ENCODE data around the gene STAP1.
"Not testable (repeated sequence)": the region's sequence is repeated elsewhere in the genome, so short reads cannot be mapped to it uniquely, and the experiment has no call there.

Gene STAP1

DNA sequence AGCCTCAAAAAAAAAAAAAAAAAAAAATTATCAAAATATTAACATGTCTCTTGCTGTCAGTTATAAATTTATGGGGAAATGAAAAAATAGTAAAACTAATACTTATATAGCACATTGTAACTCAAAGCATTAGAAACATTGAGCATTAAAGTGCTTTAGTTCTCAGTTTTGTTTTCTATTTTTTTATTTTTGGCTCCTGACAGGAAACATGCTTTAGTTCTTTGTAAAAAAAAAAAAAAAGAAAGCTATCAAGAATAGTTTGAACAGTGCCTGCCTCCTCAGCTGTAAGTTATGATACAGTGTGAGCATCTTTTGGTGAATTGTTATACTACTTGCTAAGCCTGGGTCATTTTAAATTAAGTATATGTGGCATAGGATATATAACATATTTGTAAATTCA, 8.1 kb upstream of the STAP1 start:
- Histone ChIP-seq H3K9me3 (replicated peaks in 1 of 11) (no peaks in the 10 kb centered on the region), H3K4me2 (peak overlapping the region; percentile 57 to 79 (median 63)), H3K27ac (peak overlapping the region in 1 of 11 experiments; percentile 30; a peak in 1 of 22 replicates), H4K20me1 (no peaks in the 10 kb centered on the region), H3K4me1 (peaks cover 9 to 47% (median 34%) of the 10 kb centered on the region in 10 experiments), H3K36me3 (no peaks in the 10 kb centered on the region), H3K4me3 (peak overlapping the region; percentile 29 to 62 (median 42); a peak in 18 of 20 replicates), H3K9ac (peak overlapping the region in 8 of 11 experiments; percentile 20 to 59 (median 40); a peak in 9 of 22 replicates), H3K27me3 (no peaks in the 10 kb centered on the region)
- TF ChIP-seq Cebpa-rat (IDR thresholded peaks at IDR 0.05) = no peak

DNA sequence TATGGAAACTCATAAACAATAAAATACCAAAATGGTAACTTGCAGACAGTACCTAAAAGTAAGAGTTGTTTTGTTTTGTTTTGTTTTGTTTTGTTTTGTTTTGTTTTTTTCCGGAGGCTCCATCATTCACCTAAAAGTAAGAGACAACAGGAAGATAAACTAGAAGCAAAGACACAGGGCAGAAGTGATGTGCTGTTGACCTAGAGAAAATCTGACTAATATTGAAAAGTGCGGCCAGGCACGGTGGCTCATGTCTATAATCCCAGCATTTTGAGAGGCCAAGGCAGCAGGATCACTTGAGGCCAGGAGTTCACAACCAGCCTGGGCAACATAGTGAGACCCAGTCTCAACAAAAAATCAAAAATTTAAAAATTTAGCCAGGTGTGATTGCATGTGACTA, 7.7 kb upstream of the STAP1 start:
- Histone ChIP-seq H3K9me3 (replicated peaks in 1 of 11) (no peaks in the 10 kb centered on the region), H3K9ac (no peak overlapping the region), H3K4me3 (no peak overlapping the region), H4K20me1 (no peaks in the 10 kb centered on the region), H3K4me2 (peak overlapping the region; percentile 57 to 79 (median 63); a peak in 15 of 22 replicates), H3K4me1 (peaks cover 9 to 47% (median 34%) of the 10 kb centered on the region in 10 experiments), H3K27me3 (no peaks in the 10 kb centered on the region), H3K27ac (no peak overlapping the region), H3K36me3 (no peaks in the 10 kb centered on the region)
- no peak for TF ChIP-seq Cebpa-rat (IDR thresholded peaks at IDR 0.05)

DNA sequence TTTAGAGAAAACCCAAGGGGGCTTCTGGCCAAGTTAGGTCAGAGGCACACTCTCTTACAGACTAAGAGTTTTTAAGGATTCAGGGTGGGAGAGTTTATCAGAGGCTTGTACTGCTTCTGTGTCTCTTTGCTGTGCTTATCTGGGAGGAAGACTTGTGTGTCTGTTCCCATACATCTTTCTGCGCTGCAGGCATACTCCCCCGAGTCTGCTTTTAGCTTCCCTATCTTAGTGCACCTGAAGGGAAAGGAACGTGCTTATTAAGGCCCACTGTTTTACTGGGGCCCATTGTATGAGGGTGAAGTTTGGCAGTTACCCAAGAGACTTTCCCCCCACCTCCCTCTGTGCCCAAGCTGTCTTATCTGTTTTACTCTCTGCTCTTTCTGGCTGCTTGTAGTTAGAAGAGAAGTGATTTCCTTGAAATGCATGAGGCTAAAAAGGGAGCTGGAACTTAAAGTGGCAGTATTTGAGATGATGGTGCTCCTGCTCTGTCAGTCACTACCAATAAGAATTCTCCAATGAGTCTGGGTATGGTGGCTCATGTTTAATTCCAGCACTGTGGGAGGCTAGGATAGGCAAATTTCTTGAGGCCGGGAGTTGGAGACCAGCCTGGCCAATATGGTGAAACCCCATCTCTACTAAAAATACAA, 6.3 kb upstream of the STAP1 start:
- not testable (repeated sequence) for H3K27ac ChIP-seq; H3K36me3 ChIP-seq; H3K9me3 ChIP-seq (replicated peaks in 1 of 11); H3K4me3 ChIP-seq; H3K9ac ChIP-seq; H4K20me1 ChIP-seq; H3K27me3 ChIP-seq
- H3K4me2 ChIP-seq = peak overlapping the region in 9 of 11 experiments; percentile 0 to 41 (median 11); a peak in 11 of 22 replicates
- peaks cover 16 to 39% (median 33%) of the 10 kb centered on the region in 10 experiments for H3K4me1 ChIP-seq

DNA sequence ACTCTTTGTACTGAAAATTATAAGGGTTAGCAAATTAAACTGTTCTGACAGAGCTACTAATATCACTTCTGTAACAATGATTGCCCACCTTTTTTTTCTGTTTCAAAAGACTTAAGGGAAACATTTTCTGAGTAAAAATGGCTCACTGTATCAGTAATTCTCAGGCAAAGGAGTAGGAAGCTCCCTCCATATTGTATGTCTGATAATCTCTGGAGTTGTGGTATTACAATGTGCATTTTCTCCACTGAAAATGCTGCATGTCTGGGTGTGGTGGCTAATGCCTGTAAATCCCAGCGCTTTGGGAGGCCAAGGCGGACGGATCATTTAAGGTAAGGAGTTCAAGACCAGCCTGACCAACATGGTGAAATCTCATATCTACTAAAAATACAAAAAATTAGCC, 4.4 kb upstream of the STAP1 start:
- Histone ChIP-seq H4K20me1 (no peaks in the 10 kb centered on the region), H3K4me2 (no peak overlapping the region), H3K9me3 (replicated peaks in 1 of 11) (no peaks in the 10 kb centered on the region), H3K27me3 (no peaks in the 10 kb centered on the region), H3K36me3 (no peaks in the 10 kb centered on the region), H3K4me3 (no peak overlapping the region), H3K4me1 (peaks cover 22 to 50% (median 41%) of the 10 kb centered on the region in 10 experiments), H3K9ac (no peak overlapping the region), H3K27ac (no peak overlapping the region)
- TF ChIP-seq Cebpa-rat (IDR thresholded peaks at IDR 0.05) = no peak

- no peak for TF ChIP-seq Cebpa-rat (IDR thresholded peaks at IDR 0.05)
- peak overlapping the region in 2 of 11 experiments; percentile 3 to 47; a peak in 2 of 22 replicates for H3K4me2 ChIP-seq
- H4K20me1 ChIP-seq = no peaks in the 10 kb centered on the region
- no peaks in the 10 kb centered on the region for H3K27me3 ChIP-seq
- H3K27ac ChIP-seq = no peak overlapping the region
- H3K9me3 ChIP-seq (replicated peaks in 1 of 11) = no peaks in the 10 kb centered on the region
- H3K9ac ChIP-seq = no peak overlapping the region
- peaks cover 15 to 43% (median 34%) of the 10 kb centered on the region in 10 experiments for H3K4me1 ChIP-seq
- no peak overlapping the region for H3K4me3 ChIP-seq
- H3K36me3 ChIP-seq = no peaks in the 10 kb centered on the region
These were observed 3.1 kb upstream of the STAP1 start for GRCh38 chr4:67555447-67555846.

DNA sequence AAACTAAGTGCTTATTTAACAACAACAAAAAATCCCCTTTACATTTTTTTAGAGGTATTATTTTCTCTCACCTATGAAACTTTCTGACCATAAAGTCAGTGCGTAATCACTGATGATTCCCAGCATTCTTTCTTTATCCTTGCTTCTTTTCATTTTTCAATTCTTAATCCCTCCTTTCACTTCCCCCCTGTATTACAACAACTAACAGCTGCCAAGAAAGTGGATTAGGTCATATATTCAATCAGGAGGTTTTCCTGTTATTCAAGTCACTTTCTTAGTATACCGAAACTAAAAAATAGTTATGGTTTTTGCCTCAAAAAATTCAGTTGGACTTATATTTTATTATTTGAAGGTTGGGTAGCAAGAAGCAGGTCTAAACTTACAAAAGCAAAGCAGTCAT, 2.1 kb upstream of the STAP1 start:
- no peak for TF ChIP-seq Cebpa-rat (IDR thresholded peaks at IDR 0.05)
- Histone ChIP-seq H3K4me3 (no peak overlapping the region), H3K27me3 (no peaks in the 10 kb centered on the region), H3K27ac (no peak overlapping the region), H3K4me2 (peak overlapping the region in 9 of 11 experiments; percentile 1 to 47 (median 35); a peak in 9 of 22 replicates), H3K4me1 (peaks cover 15 to 40% (median 26%) of the 10 kb centered on the region in 10 experiments), H3K36me3 (no peaks in the 10 kb centered on the region), H4K20me1 (no peaks in the 10 kb centered on the region), H3K9me3 (replicated peaks in 1 of 11) (no peaks in the 10 kb centered on the region), H3K9ac (no peak overlapping the region)

GRCh38 chr4:67565284-67565683, 6.8 kb downstream of the STAP1 start:
- Histone ChIP-seq H3K4me1 (no peaks in the 10 kb centered on the region), H3K4me2 (no peak overlapping the region), H3K9ac (no peak overlapping the region), H3K27me3 (no peaks in the 10 kb centered on the region), H3K36me3 (no peaks in the 10 kb centered on the region), H3K9me3 (replicated peaks in 1 of 11) (no peaks in the 10 kb centered on the region), H3K4me3 (no peak overlapping the region), H3K27ac (no peak overlapping the region), H4K20me1 (no peaks in the 10 kb centered on the region)
- TF ChIP-seq Cebpa-rat (IDR thresholded peaks at IDR 0.05) = no peak

- Histone ChIP-seq H4K20me1 (no peaks in the 10 kb centered on the region), H3K9ac (no peak overlapping the region), H3K4me2 (no peak overlapping the region), H3K4me1 (no peaks in the 10 kb centered on the region), H3K27ac (no peak overlapping the region), H3K4me3 (no peak overlapping the region), H3K27me3 (no peaks in the 10 kb centered on the region), H3K36me3 (no peaks in the 10 kb centered on the region), H3K9me3 (replicated peaks in 1 of 11) (no peaks in the 10 kb centered on the region)
- no peak for TF ChIP-seq Cebpa-rat (IDR thresholded peaks at IDR 0.05)
These were observed 7.8 kb downstream of the STAP1 start for GRCh38 chr4:67566335-67566734.

DNA sequence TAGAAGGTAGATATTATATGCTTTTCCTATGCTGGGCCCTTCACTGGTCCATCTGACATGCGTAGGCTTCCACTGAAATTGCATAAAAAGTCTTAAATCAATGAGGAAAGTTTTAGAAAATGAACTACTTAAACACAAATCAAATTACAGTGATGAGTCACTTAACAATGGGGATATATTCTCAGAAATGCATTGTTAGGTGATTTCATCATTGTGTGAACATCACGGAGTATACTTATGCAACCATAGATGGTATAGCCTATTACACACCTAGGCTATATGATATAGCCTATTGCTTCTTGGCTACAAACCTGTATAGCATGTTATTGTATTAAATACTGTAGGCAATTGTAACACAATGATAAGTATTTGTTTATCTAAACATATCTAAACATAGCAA, 10.3 kb downstream of the STAP1 start:
- Histone ChIP-seq H3K27ac (no peak overlapping the region), H3K4me1 (peaks cover 0 to 13% (median 3%) of the 10 kb centered on the region in 10 experiments; a peak in 8 of 20 replicates), H3K4me2 (no peak overlapping the region), H3K9ac (no peak overlapping the region), H4K20me1 (no peaks in the 10 kb centered on the region), H3K36me3 (no peaks in the 10 kb centered on the region), H3K27me3 (no peaks in the 10 kb centered on the region), H3K4me3 (no peak overlapping the region), H3K9me3 (replicated peaks in 1 of 11) (no peaks in the 10 kb centered on the region)
- TF ChIP-seq Cebpa-rat (IDR thresholded peaks at IDR 0.05) = no peak

- Histone ChIP-seq H3K27me3 (no peaks in the 10 kb centered on the region), H3K4me2 (no peak overlapping the region), H3K27ac (no peak overlapping the region), H3K9ac (no peak overlapping the region), H4K20me1 (no peaks in the 10 kb centered on the region), H3K4me3 (no peak overlapping the region), H3K4me1 (peaks cover 5 to 25% (median 9%) of the 10 kb centered on the region in 10 experiments), H3K9me3 (replicated peaks in 1 of 11) (no peaks in the 10 kb centered on the region), H3K36me3 (no peaks in the 10 kb centered on the region)
- TF ChIP-seq Cebpa-rat (IDR thresholded peaks at IDR 0.05) = no peak
These were observed 12.0 kb downstream of the STAP1 start for GRCh38 chr4:67570537-67570936.

Measured in BLaER1 treated with 17β-estradiol and CSF1 and Interleukin-3, amounts not matched to agents 10 nM and 100 nM (cell line).